ENCODE results near the gene SLC9A7. TPM values are rescaled to one million over a fixed set of nuclear protein-coding genes. Genes with fewer than 3 reads are reported as not detected.

The SLC9A7 gene
- total and polyA plus RNA-seq, 2 donors (not counting 3 experiments of a cell fraction or from before 2014, with no cell fraction given) = 4.6 to 7.5 TPM

DNA sequence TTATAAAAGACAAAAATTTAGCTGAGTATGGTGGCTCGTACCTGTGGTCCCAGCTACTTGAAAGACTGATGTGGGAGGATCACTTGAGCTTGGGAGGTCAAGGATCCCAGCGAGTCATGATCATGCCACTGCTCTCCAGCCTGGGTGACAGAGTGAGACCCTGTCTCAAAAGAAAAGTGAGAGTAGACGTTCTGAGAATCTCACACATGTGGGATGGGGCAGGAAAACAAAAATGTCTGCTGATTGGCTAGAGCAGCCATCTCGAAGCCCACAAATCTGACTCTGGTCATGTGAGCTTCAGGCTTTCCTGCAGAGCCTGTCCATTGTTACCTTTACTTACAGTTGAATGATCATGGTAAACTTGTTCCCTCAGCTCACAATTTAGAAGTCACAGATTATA lies 23.1 kb upstream of the SLC9A7 start:
- CTCF ChIA-PET = no interaction called here
- no TSS peak for BruUV-seq (replicated peaks)
- Histone ChIP-seq H3K9me3 (replicated peaks; ENCODE audit: control insufficient read depth, insufficient read depth, low read length) (no peaks in the 10 kb centered on the region), H3K9ac (replicated peaks; ENCODE audit: extremely low read depth, insufficient read depth, low read length) (no peak overlapping the region), H2AFZ (ENCODE audit: low read depth, low read length) (no peak overlapping the region), H4K20me1 (replicated peaks; ENCODE audit: control insufficient read depth, extremely low read depth, insufficient read depth, low read length) (no peaks in the 10 kb centered on the region), H3K27me3 (ENCODE audit: control insufficient read depth in 2 of 2, insufficient read depth in 2 of 2, low read length in 2 of 2) (no peaks in the 10 kb centered on the region), H3K4me3 (replicated peaks in 1 of 3; ENCODE audit: insufficient read depth in 1 of 3, low read depth in 1 of 3, low read length in 3 of 3) (no peak overlapping the region), H3K4me2 (ENCODE audit: insufficient read depth, low read length) (no peak overlapping the region), H3K4me1 (ENCODE audit: control insufficient read depth, extremely low read depth, insufficient read depth, low read length) (peaks cover 6% of the 10 kb centered on the region), H3K36me3 (ENCODE audit: control insufficient read depth in 2 of 2, extremely low read depth in 1 of 2, insufficient read depth in 2 of 2, low read length in 2 of 2) (no peaks in the 10 kb centered on the region), H3K9me1 (replicated peaks; ENCODE audit: control insufficient read depth, extremely low read depth, insufficient read depth, low read length) (no peaks in the 10 kb centered on the region), H3K79me2 (ENCODE audit: control insufficient read depth, insufficient read depth, low read length) (no peaks in the 10 kb centered on the region), H3K27ac (ENCODE audit: insufficient read depth, low read depth, low read length) (no peak overlapping the region)
- POLR2A ChIA-PET = no interaction called here
- FAIRE-seq (peak; percentile 52), DNase-seq (ENCODE audit: low read depth, low spot score) (no peak)
- intact Hi-C loops (cut with micrococcal nuclease) = no loop called here
- dilution Hi-C loops (cut with MboI; ENCODE audit: extremely low pct_ligation_motif_present, low sequenced_read_pairs) = no loop called here
- no peak for TF ChIP-seq POLR2AphosphoS5 (IDR thresholded peaks at IDR 0.05; ENCODE audit: insufficient read depth, low read depth, low read length)

DNA sequence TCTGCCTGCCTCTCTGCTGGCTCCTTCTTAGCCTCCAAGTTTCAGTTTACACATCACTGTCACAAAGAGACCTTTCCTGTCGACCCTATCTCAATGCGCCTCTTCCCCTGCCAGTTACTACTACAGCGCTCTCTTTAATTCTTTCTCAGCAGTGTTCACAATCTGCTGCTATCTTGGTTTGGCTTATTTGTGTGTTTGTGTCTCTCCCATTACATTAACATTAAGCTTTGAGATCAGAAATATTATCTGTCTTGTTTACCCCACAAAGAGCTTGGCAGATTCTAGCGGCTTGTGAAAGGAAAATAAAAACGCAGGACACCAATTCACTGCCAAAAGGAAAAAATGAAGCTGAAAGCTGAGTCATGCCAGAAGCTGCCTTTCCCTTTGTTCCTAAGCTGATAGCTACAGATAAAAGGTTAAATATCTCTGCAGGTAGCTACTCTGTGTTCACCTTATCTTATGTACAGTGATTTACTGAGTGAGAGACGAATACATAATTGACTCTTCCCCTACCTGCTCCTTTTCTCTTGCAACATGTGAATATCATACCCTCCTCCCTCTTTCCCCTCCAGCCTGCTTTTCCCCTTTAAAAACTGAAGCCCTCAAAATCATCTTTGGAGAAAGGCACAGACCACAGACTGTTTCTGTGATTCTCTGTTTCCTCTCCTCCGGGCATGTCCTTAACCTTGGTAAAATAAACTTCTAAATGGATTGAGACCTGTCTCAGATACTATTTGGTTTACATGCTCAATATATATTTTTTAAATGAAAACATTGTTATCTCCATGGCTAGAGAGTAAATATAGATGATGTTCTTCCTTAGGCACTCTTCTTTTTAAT lies 19.3 kb upstream of the SLC9A7 start:
- H3K9ac ChIP-seq (replicated peaks; ENCODE audit: extremely low read depth, insufficient read depth, low read length) = peak overlapping the region; percentile 37
- H3K9me3 ChIP-seq (replicated peaks; ENCODE audit: control insufficient read depth, insufficient read depth, low read length) = no peaks in the 10 kb centered on the region
- peak overlapping the region; percentile 45 for H3K27ac ChIP-seq (ENCODE audit: insufficient read depth, low read depth, low read length)
- peak overlapping the region; percentile 62 for H3K4me2 ChIP-seq (ENCODE audit: insufficient read depth, low read length)
- ChIA-PET POLR2A (no interaction called here), CTCF (interaction anchor here (0.7 to 2.0 kb wide), 4 partner anchors 9 to 315 kb away, joined by 3 to 6 read pairs (median 4); no protein-coding TSS in a partner anchor)
- FAIRE-seq = peak; percentile 98
- no peaks in the 10 kb centered on the region for H3K36me3 ChIP-seq (ENCODE audit: control insufficient read depth in 2 of 2, extremely low read depth in 1 of 2, insufficient read depth in 2 of 2, low read length in 2 of 2)
- BruUV-seq (replicated peaks) = no TSS peak
- H3K79me2 ChIP-seq (ENCODE audit: control insufficient read depth, insufficient read depth, low read length) = no peaks in the 10 kb centered on the region
- no peak overlapping the region for H3K4me3 ChIP-seq (replicated peaks in 1 of 3; ENCODE audit: insufficient read depth in 1 of 3, low read depth in 1 of 3, low read length in 3 of 3)
- DNase-seq (ENCODE audit: low read depth, low spot score) = peak; percentile 66
- TF ChIP-seq, protein P1, sequence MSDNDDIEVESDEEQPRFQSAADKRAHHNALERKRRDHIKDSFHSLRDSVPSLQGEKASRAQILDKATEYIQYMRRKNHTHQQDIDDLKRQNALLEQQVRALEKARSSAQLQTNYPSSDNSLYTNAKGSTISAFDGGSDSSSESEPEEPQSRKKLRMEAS (IDR thresholded peaks at IDR 0.05; ENCODE audit: insufficient read depth, insufficient read length) = no peak
- TF ChIP-seq FOS (IDR thresholded peaks at IDR 0.05; ENCODE audit: borderline replicate concordance, insufficient read depth, low read length) (peak; percentile 10), EZH2 (IDR thresholded peaks at IDR 0.05; ENCODE audit: borderline replicate concordance, low read depth, low read length, severe bottlenecking) (no peak), MYC (IDR thresholded peaks at IDR 0.05; ENCODE audit: low read depth, low read length) (no peak), GATA2 (IDR thresholded peaks at IDR 0.05; ENCODE audit: insufficient read depth, insufficient read length, low read depth, low read length) (no peak)
- TF ChIP-seq, protein P2, sequence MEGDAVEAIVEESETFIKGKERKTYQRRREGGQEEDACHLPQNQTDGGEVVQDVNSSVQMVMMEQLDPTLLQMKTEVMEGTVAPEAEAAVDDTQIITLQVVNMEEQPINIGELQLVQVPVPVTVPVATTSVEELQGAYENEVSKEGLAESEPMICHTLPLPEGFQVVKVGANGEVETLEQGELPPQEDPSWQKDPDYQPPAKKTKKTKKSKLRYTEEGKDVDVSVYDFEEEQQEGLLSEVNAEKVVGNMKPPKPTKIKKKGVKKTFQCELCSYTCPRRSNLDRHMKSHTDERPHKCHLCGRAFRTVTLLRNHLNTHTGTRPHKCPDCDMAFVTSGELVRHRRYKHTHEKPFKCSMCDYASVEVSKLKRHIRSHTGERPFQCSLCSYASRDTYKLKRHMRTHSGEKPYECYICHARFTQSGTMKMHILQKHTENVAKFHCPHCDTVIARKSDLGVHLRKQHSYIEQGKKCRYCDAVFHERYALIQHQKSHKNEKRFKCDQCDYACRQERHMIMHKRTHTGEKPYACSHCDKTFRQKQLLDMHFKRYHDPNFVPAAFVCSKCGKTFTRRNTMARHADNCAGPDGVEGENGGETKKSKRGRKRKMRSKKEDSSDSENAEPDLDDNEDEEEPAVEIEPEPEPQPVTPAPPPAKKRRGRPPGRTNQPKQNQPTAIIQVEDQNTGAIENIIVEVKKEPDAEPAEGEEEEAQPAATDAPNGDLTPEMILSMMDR (IDR thresholded peaks at IDR 0.05; ENCODE audit: extremely low read depth in 1 of 2, insufficient read depth in 1 of 2, low read depth in 1 of 2, low read length in 2 of 2) = no peak
- no peaks in the 10 kb centered on the region for H3K27me3 ChIP-seq (ENCODE audit: control insufficient read depth in 2 of 2, insufficient read depth in 2 of 2, low read length in 2 of 2)
- H3K4me1 ChIP-seq (ENCODE audit: control insufficient read depth, extremely low read depth, insufficient read depth, low read length) = peaks cover 6% of the 10 kb centered on the region
- no peaks in the 10 kb centered on the region for H4K20me1 ChIP-seq (replicated peaks; ENCODE audit: control insufficient read depth, extremely low read depth, insufficient read depth, low read length)
- H3K9me1 ChIP-seq (replicated peaks; ENCODE audit: control insufficient read depth, extremely low read depth, insufficient read depth, low read length) = no peaks in the 10 kb centered on the region
- dilution Hi-C loops (cut with MboI; ENCODE audit: extremely low pct_ligation_motif_present, low sequenced_read_pairs) (no loop called here), intact Hi-C loops (cut with micrococcal nuclease) (no loop called here)
- H2AFZ ChIP-seq (ENCODE audit: low read depth, low read length) = peak overlapping the region; percentile 91
